ENCODE measurements around the gene MFAP1.
A peak's percentile ranks its signal among the peaks of the same experiment; 100 is the strongest.
"Not testable (repeated sequence)": the region's sequence is repeated elsewhere in the genome, so short reads cannot be mapped to it uniquely, and the experiment has no call there.

The MFAP1 gene, protein sequence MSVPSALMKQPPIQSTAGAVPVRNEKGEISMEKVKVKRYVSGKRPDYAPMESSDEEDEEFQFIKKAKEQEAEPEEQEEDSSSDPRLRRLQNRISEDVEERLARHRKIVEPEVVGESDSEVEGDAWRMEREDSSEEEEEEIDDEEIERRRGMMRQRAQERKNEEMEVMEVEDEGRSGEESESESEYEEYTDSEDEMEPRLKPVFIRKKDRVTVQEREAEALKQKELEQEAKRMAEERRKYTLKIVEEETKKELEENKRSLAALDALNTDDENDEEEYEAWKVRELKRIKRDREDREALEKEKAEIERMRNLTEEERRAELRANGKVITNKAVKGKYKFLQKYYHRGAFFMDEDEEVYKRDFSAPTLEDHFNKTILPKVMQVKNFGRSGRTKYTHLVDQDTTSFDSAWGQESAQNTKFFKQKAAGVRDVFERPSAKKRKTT

DNA sequence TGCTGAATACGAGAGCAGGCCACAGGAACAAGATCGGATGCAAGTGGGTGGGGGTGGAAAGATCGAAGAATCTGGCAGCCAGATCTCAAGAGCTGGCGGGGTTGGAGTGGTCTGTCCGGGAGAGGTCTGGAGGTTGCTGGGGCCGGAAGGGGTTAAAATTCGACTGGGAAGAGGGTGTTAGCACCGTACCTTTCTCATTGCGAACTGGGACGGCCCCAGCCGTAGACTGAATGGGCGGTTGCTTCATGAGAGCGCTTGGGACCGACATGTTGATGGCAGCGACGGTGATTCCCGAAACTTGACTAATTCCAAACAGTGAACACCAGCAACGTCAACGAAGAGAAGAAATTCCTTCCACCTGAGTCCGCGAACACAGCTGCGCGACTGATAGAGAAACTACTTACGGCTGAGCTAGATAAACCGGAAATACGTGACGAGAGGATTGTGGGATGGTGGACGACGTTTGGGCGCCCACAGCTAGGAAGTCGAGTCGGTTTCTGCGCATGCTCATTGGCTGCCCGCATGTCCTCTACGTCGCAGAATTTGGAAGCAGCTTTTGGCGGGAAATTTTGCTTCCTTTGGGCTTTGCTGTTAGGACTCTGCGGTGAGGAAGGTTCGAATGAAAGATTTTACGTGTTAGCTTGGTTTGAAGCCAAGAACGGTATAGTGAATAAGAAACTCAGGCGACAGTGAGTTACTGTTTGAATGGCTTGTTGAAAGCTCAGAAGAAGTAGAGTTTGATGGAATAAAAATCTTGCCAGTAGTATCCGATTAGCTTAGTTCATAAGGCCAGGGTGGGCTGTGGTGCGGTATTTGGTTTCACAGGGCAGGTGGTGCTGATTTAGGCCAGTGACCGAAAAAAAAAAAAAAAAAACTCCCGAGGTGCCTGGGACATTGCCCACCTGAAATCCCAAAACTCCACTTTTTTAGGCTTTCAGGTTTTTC lies at the start of gene MFAP1:
Gene MFAP1 (minus strand): TSS at position 389 of the 945 bp plus-strand sequence. CDS start 121 bp downstream, at position 268.
- DNase-seq, result peak; percentile 92

DNA sequence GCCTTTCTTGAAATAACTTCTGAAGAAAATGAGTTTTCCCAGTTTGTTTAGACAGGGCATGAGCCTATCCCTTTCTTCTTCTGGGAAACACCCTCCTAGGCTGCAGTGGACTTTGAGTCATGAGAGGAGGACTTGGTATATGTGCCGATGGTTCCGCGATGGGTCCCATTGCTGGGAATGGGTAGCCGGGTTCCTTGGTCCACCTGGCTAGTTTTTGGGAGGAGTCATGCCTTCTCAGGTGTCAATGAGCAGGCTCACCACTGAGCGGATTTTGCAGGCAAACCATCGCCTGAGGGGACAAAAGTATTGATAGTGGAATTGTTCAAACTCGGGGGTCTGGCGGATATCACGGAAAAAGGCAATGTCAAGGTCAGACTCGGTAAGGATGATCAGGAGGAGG lies 49.2 kb upstream of the MFAP1 start:
- DNase-seq, result no peak

DNA sequence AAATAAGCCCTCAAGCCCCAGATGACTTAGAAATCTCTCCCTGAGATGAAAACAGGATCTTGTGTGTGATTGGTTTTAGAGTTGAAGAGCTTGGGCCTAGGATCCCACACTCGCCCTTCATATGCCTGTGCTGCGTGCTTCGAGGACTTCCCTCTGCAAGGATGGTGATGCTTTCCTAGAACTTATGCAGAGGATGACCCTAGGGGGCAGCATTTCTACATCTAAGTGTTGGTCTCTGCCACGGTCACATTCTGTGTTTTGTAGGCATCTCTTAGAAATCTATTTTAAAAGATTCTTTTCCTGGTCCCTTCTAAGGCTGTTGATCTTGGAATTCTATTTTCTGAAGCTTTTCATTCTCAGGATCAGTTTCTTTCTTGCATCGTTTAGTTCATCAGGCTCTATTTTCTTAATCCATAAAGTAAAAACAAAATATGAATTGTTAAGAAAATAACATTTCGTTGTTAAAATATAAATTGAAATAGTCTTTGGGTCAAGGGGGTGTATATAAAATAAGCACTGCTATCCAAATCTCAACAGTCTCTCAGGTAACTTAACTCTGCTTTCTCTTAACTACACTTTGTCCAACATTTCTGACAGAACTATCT lies 48.0 kb upstream of the MFAP1 start:
- no peak for DNase-seq

DNA sequence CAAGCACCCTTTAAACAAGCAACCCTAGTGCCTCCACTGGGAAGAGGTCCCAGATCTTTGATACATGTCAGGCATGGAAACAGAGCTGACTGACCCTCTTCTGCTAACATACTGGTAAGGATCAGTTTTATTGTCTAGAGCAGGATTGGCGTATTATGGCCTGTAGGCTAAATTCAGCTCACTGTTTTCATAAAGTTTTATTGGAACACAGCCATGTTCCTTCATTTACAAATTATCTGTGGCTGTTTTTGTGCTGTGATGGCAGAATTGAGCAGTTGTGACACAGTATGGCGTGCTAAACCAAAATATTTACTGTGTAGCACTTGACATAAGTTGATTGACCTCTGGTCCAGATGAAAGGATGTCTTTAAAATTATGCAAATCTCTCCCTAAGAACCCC lies 47.3 kb upstream of the MFAP1 start:
- no peak for DNase-seq

DNA sequence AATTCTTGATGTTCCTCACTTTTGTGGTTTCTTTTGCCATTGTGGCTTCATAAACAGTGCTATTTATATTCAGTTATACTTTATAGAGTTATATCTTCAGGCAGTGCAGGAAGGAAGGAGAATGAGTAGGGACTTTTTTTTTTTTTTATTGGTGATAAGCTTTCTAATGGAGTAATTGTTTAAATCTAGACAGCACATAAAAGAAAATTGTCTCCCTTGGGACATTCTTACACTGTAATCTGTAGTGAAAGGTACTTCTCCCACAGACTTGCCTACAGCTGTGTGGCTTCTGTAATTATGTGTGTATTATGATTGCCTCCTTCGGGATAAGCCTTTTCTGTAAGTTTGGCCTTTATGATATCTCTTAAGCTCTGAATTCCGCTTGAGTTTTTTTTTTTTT lies 43.9 kb upstream of the MFAP1 start:
- DNase-seq, result no peak

DNA sequence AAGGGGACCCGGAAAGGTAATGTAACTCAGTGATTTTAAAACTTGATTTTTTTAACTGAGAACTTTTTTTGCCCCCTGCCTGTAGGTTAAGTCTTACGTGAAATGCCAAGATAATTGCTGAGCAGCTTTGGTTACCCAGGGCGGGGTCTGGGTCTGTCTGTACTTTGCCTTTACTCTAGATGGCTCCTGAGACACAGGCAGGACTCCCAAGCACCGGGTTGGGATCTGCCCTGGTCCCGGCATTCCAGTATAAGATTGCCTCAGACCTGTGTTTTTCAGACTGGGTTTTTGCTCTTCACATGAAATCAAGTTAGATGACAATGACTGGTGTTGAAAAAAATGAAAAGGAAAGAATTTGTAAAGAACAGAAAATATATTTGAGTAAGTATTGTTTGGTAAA lies 42.6 kb upstream of the MFAP1 start:
- DNase-seq, result no peak

DNA sequence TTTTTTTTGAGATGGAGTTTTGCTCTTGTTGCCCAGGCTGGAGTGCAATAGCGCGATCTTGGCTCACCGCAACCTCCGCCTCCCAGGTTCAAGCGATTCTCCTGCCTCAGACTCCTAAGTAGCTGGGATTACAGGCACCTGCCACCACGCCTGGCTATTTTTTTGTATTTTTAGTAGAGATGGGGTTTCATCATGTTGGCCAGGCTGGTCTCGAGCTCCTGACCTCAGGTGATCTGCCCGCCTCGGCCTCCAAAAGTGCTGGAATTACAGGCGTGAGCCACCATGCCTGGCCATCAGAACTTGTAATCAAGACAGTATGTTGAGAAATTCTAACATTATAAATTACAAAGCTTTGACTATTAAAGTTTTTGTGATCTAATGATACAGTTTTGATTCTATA lies 42.1 kb upstream of the MFAP1 start:
- not testable (repeated sequence) for DNase-seq

DNA sequence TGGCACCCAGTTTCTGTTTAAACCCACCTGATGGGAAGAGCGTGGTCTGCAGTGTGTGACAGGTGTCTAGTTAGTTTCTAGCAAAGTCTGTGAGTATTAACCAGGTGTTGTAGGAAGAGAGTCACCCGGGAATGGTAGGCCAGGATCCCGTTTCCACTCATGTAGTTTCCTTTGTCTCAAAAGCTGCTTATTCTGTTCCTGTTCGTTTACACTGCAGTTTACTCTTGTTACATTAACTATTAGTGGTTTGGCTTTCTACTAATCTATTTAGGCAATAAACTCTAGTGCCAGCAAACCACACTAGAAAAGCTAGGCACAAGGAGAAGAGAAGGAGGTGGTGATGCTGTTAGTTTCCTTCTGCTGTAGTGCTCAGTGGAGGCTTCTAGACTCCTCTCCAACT lies 35.1 kb upstream of the MFAP1 start:
- DNase-seq, result no peak

DNA sequence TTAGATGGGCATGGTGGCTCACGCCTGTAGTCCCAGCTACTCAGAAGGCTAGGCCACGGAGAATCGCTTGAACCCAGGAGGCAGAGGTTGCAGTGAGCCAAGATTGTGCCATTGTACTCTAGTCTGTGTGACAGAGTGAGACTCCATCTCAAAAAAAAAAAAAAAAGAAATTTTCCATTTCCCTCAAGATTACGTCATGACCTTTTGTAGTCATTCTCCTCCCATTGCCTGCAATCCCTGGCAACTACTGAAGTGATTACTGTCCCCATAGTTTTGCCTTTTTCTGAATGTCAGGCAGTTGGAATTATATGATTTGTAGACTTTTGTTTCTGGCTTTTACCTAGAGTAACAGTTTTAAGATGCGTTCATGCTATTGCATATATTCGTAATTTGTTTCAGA lies 30.3 kb upstream of the MFAP1 start:
- DNase-seq, result no peak

DNA sequence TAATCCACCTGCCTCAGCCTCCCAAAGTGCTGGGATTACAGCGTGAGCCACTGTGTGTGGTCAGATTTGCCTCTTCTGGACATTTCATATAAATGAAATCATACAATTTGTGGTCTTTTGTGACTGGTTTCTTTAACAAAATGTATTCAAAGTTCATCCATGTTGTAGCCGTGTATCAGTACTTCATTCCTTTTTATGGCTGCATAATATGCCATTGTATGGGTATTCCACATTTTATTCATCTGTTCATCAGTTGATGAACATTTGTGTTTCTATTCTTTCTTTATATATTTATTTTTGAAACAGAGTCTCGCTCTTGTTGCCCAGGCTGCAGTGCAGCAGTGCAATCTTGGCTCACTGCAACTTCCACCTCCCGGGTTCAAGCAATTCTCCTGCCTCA lies 28.1 kb upstream of the MFAP1 start:
- DNase-seq, result no peak

DNA sequence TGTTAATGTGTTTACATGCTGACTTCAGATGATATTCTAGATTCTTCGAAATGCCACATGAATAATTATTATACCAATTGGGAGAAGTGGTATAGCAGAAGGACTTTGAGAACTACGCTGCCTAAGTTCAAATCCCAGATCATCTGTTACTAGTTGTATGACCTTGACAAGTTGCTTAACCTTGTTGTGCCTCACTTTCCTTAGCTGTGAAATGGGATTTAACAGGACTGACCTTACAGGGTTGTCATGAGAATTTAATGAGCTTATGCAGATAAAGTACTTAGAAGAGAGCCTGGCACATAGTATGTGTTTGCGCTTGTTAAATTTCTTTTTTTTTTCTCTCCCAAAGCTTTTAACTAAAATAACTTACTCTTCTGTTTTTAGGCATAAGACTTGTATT lies 26.8 kb upstream of the MFAP1 start:
- DNase-seq, result no peak

DNA sequence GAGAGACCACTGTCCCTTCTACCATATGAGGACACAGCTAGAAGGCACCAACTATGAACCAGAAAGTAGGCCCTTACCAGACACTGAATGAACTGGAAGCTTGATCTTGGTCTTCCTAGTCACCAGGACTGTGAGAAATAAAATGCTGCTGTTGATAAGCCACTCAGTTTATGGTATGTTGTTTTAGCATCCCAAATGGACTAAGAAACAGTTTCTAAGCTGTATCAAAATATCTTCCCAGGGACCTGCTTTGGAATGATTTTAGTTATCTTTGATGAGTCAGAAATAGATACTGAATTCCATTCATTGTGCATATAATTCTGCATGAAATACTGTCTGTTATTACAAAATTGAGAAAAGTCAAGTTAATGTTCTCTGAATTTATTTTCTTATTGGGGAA lies 20.9 kb upstream of the MFAP1 start:
- DNase-seq, result no peak

DNA sequence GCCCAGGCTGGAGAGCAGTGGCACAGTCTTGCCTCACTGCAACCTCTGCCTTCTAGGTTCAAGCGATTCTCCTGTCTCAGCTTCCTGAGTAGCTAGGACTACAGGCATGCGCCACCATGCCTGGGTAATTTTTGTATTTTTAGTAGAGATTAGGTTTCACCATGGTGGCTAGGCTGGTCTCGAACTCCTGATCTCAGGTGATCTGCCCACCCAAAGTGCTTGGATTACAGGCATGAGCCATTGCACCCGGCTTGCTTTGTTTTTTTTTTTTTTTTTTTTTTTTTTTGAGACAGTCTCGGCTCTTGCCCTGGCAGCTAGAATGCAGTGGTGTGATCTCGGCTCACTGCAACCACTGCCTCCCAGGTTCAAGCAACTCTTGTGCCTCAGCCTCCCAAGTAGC lies 8.0 kb upstream of the MFAP1 start:
- not testable (repeated sequence) for DNase-seq

DNA sequence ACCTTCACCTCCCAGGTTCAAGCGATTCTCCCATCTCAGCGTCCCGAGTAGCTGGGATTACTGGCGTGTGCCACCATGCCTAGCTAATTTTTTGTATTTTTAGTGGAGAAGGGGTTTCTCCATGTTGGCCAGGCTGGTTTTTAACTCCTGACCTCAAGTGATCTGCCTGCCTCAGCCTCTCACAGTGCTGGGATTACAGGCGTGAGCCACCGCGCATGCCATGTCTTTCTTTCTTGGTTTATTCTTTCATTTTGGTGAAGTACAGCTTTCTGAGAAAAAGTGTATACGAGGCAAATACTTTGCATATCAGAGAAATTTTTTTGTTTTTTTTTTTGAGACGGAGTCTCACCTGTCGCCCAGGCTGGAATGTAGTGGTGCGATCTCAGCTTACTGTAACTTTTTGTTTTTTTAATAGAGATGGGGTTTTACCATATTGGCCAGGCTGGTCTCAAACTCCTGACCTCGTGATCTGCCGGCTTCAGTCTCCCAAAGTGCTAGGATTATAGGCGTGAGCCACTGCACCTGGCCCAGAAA lies 7.1 kb upstream of the MFAP1 start:
- not testable (repeated sequence) for DNase-seq

DNA sequence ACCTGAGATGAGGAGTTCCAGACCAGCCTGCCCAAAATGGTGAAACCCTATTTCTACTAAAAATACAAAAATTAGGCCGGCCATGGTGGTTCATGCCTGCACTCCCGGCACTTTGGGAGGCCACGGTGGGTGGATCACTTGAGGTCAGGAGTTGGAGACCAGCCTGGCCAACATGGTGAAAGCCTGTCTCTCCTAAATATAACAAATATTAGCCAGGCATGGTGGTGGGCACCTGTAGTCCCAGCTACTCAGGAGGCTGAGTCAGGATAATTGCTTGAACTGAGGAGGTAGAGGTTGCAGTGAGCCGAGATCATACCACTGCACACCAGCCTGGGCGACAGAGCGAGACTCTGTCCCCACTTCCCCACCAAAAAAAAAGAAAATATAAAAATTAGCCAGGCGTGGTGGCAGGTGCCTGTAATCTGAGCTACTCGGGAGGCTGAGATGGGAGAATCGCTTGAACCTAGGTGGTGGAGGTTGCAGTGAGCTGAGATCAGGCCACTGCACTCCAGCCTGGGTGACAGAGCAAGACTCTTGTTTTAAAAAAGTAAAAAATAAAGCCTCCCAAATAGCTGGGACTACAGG lies 6.3 kb upstream of the MFAP1 start:
- DNase-seq, result not testable (repeated sequence)

DNA sequence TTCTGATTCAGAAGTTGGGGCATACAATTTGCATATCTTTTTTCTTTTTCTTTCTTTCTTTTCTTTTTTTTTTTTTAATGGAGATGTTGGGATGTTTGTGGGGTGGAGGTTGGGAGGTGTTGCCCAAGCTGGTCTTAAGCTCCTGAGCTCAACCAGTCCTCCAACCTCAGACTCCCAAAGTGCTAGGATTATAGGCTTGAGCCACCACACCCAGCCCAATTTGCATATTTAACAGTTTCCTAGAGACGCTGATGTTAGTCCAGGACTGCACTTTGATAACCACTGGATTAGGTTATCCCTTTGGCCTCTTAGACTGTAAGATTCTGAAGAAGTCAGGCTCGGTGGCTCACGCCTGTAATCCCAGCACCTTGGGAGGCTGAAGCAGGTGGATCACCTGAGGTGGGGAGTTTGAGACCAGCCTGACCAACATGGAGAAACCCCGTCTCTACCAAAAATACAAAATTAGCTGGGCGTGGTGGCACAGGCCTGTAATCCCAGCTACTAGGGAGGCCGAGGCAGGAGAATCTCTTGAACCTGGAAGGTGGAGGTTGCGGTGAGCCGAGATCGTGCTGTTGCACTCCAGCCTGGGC lies 5.6 kb upstream of the MFAP1 start:
- DNase-seq, result not testable (repeated sequence)

DNA sequence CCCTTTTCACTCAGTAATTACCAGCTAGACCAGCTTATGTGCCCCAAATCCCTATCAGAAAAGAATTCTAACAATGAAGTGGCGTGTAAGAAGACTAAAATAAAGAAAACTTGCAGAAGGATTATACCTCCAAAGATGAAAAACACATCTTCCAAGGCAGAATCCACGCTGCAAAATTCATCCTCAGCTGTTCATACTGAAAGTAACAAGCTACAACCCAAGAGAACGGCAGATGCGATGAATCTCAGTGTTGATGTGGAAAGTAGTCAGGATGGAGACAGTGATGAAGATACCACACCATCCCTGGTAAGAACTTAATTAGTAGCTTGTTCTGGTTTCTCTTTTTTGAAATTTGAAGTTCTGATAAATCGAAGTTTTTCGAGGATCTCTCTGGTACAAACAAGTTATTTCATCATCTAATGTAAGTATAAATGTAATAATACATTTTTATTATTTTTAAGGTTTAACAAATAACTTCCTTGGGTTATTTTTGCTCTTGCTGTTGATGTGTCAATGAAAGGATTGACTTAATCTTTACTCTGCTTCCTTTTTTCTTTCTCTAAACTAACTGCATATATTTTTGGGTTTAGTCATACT lies 3.7 kb upstream of the MFAP1 start:
- DNase-seq, result no peak

DNA sequence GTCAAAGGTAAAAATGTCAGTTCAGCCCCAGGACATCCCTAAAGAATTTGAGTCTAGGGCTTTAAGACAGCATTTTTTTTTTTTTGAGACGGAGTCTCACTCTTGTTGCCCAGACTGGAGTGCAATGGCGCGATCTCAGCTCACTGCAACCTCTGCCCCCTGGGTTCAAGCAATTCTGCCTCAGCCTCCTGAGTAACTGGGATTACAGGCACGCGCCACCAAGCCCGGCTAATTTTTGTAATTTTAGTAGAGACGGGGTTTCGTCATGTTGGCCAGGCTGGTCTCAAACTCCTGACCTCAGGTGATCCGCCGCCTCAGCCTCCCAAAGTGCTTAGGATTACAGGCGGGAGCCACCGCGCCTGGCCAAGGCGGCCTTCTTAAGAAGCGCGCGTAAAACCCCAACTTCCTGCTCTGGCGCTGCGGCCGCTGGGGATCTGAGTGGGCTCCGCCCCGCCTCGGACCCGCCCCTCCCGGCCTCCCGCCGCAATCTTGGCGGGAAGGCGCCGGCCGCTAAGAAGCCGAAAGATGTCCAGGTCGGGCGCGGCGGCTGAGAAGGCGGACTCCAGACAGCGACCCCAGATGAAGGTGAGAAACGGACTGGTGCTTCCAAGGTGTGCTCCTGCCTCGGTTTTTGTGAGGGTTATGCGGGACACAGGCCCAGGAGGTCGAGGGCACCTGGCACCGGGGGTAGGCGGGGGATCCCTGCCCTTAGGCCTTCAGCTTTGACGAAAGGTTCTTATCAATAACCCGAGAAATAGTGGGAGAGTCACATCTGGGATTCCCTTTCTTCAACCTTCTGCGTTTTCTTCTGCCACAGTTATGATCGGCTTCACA lies 2.2 kb upstream of the MFAP1 start, which contains the start of gene WDR76:
Gene WDR76 (plus strand): TSS at position 495 of the 834 bp plus-strand sequence. CDS start 31 bp downstream, at position 526.
- peak; percentile 76 for DNase-seq

DNA sequence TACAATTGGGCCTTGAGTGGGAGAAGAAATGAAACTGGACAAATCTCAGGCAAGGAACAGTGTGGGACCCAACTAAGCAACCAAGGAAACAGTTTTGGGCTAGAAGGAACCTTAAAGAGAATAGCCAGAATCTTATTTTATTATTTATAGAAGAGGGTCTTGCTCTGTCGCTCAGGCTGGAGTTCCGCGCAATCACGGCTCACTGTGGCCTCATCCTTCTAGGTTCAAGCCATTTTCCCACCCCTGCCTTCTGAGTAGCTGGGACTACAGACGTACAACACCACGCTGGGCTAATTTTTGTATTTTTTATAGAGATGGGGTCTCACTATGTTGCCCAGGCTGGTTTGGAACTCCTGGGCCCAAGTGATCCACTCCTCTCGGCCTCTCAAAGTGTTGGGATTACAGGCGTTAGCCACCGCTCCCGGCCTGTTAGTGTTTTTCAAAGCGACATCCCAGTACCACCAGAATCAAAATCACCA lies 1.6 kb upstream of the MFAP1 start:
- no peak for DNase-seq

DNA sequence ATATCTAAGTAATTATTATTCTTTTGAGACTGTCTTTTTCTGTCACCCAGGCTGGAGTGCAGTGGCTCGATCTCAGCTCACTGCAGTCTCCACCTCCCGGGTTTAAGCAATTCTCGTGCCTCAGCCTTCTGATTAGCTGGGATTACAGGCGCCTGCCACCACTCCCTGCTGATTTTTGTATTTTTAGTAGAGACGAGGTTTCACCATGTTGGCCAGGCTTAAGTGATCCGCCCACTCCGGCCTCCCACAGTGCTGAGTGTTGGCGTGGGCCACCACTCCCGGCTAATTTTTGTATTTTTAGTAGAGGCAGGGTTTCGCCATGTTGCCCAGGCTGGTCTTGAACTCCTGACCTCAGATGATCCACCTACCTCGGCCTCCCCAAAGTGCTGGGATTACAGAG lies 815 bp upstream of the MFAP1 start:
- not testable (repeated sequence) for DNase-seq

DNA sequence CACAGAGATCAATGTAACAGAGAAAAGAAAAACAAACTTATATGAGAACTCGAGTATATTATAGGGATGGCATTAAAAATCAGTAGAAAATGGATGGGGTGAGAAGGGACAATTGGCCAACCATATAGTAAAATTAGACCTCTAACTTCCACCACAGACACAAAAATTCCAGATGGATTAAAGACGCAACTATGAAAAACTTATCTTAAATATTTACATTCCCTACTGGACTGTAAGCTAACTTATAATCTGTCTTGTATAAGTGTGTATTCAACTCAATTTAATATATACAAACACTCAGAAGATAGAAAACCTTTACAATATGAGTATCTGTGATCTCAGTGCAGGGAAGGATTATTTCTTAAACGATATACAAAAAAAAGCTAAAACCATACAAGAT lies 3.0 kb downstream of the MFAP1 start:
- DNase-seq, result no peak
